MCF 10A (cell line): ENCODE measurements around the gene ROR1. TPM values are rescaled to one million over a fixed set of nuclear protein-coding genes. Genes with fewer than 3 reads are reported as not detected.

Source experiments
- BruUV-seq: library from RNA; stranded (reverse); fragments of 400-500 nt; replicated peaks from 2 replicates; lab custom pipeline; 2021; lab: Mats Ljungman, UMichigan
- CTCF ChIA-PET: fragments of 300-600 bp; sonication (Branson Sonifier 250); formaldehyde crosslinking; extraction: SDS; loops from one replicate; lab custom pipeline; 2021; ENCODE audit warnings: antibody characterized with exemption, inconsistent platforms; lab: Yijun Ruan, JAX
- POLR2A ChIA-PET: fragments of 300-600, 350-650 bp; sonication (Branson Sonifier 250); formaldehyde crosslinking; extraction: SDS; loops from one replicate; lab custom pipeline; 2020; ENCODE audit warnings: antibody characterized with exemption, inconsistent platforms; lab: Yijun Ruan, JAX
- DNase-seq: peaks from one replicate; pipeline ENCODE4 v3.0.0-alpha.2; 2018; ENCODE audit not compliant: unreplicated experiment
- H3K27ac Mint-ChIP-seq: one replicate; pipeline ENCODE4 v1.8.0; 2022; ENCODE audit warnings: mild to moderate bottlenecking, low read depth, mixed read lengths; ENCODE audit not compliant: unreplicated experiment
- H3K27me3 Mint-ChIP-seq: one replicate; pipeline ENCODE4 v1.8.0; 2022; ENCODE audit warnings: mixed read lengths; ENCODE audit not compliant: insufficient read depth, unreplicated experiment
- H3K36me3 Mint-ChIP-seq: one replicate; pipeline ENCODE4 v1.8.0; 2022; ENCODE audit warnings: mild to moderate bottlenecking, moderate library complexity, mixed read lengths; ENCODE audit not compliant: insufficient read depth, unreplicated experiment
- H3K4me1 Mint-ChIP-seq: one replicate; pipeline ENCODE4 v1.8.0; 2022; ENCODE audit warnings: mixed read lengths; ENCODE audit not compliant: insufficient read depth, unreplicated experiment
- H3K4me3 Mint-ChIP-seq: one replicate; pipeline ENCODE4 v1.8.0; 2022; ENCODE audit warnings: mild to moderate bottlenecking, moderate library complexity, mixed read lengths; ENCODE audit not compliant: unreplicated experiment
- H3K9me3 Mint-ChIP-seq: one replicate; pipeline ENCODE4 v1.8.0; 2022; ENCODE audit warnings: mixed read lengths; ENCODE audit not compliant: unreplicated experiment
- intact Hi-C: fragments of 100-400 bp; cut with micrococcal nuclease; formaldehyde crosslinking; loops from 2 replicates; pipeline ENCODE4 v1.14.1; 2022
- total RNA-seq: library from RNA; stranded (reverse); gene quantifications from 2 replicates; pipeline ENCODE4 v1.2.3, GENCODE V29; 2022
- TF ChIP-seq, protein P1 (sequence below): fragments of 200-600 bp; IDR thresholded peaks from one replicate; pipeline ENCODE4 v1.8.0; 2022; ENCODE audit warnings: antibody characterized with exemption, mild to moderate bottlenecking; ENCODE audit not compliant: unreplicated experiment

Gene ROR1
- total RNA-seq, 1 experiment from 2014 or later: 4.6 TPM

DNA sequence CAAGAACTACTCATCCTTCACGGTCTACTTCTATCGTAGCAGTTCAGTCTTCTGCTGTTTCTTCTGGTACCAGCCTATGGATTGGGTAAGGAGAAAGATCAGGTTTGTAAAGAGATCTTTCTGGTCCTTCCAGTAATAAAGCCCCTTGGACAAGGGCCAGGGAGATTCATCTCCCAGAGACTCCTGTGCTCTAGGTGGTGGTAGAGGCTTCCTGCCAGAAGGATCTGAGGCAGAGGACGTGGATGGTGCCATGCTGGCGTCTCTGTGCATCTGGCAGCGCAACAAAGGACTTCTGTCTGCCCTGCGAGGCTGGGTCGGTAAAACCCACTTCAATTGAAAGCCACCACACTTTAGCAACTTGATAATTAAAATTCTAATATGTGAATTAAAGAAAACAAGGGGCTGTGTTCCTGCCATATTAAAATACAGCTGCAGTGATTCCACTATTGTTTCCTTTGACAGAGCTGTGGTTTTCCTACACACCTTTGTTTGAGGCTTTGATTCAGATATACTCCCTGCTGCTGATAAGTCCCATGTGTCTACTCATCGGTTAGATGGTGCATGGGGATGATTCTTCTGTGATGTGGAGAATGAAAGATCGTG, 73.6 kb downstream of the ROR1 start:
- CTCF ChIA-PET: interaction anchor here (0.8 to 1.5 kb wide), 3 partner anchors 13 to 395 kb away, joined by 3 read pairs; no protein-coding TSS in a partner anchor

DNA sequence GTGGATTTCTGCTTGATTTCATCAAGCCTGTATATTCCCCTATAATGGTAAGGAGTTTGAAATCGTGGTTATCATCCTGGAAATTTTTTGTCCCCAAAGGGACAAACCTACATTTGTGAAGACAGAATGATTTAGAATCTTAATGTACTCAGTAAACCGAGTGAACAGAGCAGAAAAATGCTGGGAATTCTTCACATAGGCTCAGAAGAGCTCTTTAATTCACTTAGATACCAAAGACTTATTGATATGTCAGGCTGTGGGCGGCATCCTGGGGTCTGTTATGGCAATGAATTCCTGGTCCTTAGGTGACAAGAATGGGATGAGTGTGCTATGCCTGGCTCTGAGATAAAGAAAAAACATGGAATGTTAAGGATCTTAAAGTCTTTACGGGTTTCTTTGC, 74.9 kb downstream of the ROR1 start:
- Mint-ChIP-seq H3K36me3 (no peaks in the 10 kb centered on the region), H3K4me3 (no peak overlapping the region), H3K27ac (no peak overlapping the region), H3K9me3 (no peaks in the 10 kb centered on the region), H3K27me3 (no peaks in the 10 kb centered on the region), H3K4me1 (peaks cover 13% of the 10 kb centered on the region)
- DNase-seq: no peak
- CTCF ChIA-PET: interaction anchor here (0.7 kb wide), 2 partner anchors 315 to 1355 kb away, joined by 3 read pairs; no protein-coding TSS in a partner anchor
- POLR2A ChIA-PET: interaction anchor here (0.7 to 1.7 kb wide), 3 partner anchors 10 to 1795 kb away, joined by 3 to 4 read pairs (median 4); no protein-coding TSS in a partner anchor
- no TSS peak for BruUV-seq
- TF ChIP-seq, protein P1, sequence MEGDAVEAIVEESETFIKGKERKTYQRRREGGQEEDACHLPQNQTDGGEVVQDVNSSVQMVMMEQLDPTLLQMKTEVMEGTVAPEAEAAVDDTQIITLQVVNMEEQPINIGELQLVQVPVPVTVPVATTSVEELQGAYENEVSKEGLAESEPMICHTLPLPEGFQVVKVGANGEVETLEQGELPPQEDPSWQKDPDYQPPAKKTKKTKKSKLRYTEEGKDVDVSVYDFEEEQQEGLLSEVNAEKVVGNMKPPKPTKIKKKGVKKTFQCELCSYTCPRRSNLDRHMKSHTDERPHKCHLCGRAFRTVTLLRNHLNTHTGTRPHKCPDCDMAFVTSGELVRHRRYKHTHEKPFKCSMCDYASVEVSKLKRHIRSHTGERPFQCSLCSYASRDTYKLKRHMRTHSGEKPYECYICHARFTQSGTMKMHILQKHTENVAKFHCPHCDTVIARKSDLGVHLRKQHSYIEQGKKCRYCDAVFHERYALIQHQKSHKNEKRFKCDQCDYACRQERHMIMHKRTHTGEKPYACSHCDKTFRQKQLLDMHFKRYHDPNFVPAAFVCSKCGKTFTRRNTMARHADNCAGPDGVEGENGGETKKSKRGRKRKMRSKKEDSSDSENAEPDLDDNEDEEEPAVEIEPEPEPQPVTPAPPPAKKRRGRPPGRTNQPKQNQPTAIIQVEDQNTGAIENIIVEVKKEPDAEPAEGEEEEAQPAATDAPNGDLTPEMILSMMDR: no peak
- intact Hi-C loops: no loop called here

More for the DNA sequence above, 73.6 kb downstream of the ROR1 start:
- BruUV-seq: no TSS peak
- Mint-ChIP-seq H3K27ac (no peak overlapping the region), H3K9me3 (no peaks in the 10 kb centered on the region), H3K4me3 (no peak overlapping the region), H3K36me3 (no peaks in the 10 kb centered on the region), H3K4me1 (peaks cover 13% of the 10 kb centered on the region), H3K27me3 (no peaks in the 10 kb centered on the region)
- TF ChIP-seq, protein P1: no peak
- intact Hi-C loops: no loop called here
- no peak for DNase-seq
- POLR2A ChIA-PET: interaction anchor here (1.7 kb wide), 1 partner anchor 9 kb away, joined by 4 read pairs; no protein-coding TSS in a partner anchor

DNA sequence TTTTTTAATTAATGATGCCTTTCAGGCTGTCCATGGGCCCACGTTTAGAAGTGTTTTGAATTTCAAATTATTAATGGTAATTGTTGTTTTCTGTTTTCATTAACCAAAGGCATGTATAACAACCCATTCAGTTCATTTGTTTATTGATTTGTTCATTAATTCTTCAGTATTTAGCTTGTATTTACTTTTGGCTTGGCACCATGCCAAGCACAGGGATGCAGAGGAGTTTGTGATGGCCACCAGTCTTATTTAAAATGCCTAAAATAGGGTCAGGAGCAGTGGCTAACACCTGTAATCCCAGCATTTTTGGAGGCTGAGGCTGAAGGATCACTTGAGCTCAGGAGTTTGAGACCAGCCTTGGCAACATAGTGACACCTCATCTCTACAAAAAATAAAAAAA, 75.3 kb downstream of the ROR1 start:
- no TSS peak for BruUV-seq
- peaks cover 13% of the 10 kb centered on the region for H3K4me1 Mint-ChIP-seq
- POLR2A ChIA-PET: interaction anchor here (0.7 to 1.7 kb wide), 3 partner anchors 10 to 1530 kb away, joined by 3 to 4 read pairs (median 4); partner anchors contain the start of gene KANK4
- no peaks in the 10 kb centered on the region for H3K9me3 Mint-ChIP-seq
- CTCF ChIA-PET: interaction anchor here (0.7 kb wide), 2 partner anchors 314 to 1354 kb away, joined by 3 read pairs; no protein-coding TSS in a partner anchor
- no peak overlapping the region for H3K27ac Mint-ChIP-seq
- intact Hi-C loops: no loop called here
- TF ChIP-seq, protein P1: no peak
- no peaks in the 10 kb centered on the region for H3K27me3 Mint-ChIP-seq
- no peak for DNase-seq
- no peaks in the 10 kb centered on the region for H3K36me3 Mint-ChIP-seq
- H3K4me3 Mint-ChIP-seq: no peak overlapping the region

DNA sequence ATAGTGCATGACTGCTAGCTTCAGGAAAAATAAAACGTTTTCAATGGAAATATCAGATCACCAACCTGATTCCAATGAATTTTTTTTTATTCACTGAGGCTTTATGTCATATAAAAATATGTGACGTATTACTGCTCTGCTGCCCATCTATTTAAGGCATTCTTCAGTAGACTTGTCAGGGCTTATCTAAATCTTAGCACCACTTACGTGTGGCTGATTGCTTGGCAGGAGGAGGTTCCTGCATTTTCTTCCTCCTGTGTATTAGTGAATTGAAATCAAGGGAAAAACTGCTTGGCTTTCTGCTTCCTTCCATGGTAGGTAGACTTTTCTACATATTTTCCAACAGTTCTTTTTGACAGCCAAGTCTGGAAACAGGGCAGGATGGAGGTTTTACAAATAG, 80.3 kb downstream of the ROR1 start:
- Mint-ChIP-seq H3K9me3 (no peaks in the 10 kb centered on the region), H3K36me3 (peaks cover 9% of the 10 kb centered on the region), H3K4me3 (no peak overlapping the region), H3K4me1 (no peaks in the 10 kb centered on the region), H3K27ac (no peak overlapping the region), H3K27me3 (no peaks in the 10 kb centered on the region)
- ChIA-PET CTCF (interaction anchor here (0.5 to 0.7 kb wide), 2 partner anchors 162 to 283 kb away, joined by 3 read pairs; no protein-coding TSS in a partner anchor), POLR2A (interaction anchor here (1.8 kb wide), 1 partner anchor 10 kb away, joined by 8 read pairs; no protein-coding TSS in a partner anchor)
- intact Hi-C loops: no loop called here
- no peak for DNase-seq
- TF ChIP-seq, protein P1: no peak
- BruUV-seq: no TSS peak
